CD4-positive, alpha-beta T cell treated with Interleukin-4 for 1 hour (primary cell): ENCODE measurements around the gene WAS.
"Not testable (repeated sequence)": the region's sequence is repeated elsewhere in the genome, so short reads cannot be mapped to it uniquely, and the experiment has no call there.

Experiments
- DNase-seq, 2 donors: peaks; one replicate each; pipeline ENCODE4 v3.0.0-alpha.2; 2020 to 2022

Gene WAS

DNA sequence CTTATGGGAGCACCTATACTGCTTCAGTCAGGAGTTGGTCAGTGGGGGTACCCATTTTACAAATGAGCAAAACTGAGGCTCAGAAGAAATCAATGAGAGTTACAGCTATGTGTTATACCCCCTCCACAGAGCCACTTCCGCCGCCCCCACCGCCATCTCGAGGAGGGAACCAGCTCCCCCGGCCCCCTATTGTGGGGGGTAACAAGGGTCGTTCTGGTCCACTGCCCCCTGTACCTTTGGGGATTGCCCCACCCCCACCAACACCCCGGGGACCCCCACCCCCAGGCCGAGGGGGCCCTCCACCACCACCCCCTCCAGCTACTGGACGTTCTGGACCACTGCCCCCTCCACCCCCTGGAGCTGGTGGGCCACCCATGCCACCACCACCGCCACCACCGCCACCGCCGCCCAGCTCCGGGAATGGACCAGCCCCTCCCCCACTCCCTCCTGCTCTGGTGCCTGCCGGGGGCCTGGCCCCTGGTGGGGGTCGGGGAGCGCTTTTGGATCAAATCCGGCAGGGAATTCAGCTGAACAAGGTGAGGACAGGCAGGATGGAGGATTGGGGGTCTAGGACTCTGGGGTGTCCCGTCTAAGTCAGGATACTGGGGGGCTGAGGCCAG is 5.0 kb downstream of the WAS start:
- no peak for DNase-seq

DNA sequence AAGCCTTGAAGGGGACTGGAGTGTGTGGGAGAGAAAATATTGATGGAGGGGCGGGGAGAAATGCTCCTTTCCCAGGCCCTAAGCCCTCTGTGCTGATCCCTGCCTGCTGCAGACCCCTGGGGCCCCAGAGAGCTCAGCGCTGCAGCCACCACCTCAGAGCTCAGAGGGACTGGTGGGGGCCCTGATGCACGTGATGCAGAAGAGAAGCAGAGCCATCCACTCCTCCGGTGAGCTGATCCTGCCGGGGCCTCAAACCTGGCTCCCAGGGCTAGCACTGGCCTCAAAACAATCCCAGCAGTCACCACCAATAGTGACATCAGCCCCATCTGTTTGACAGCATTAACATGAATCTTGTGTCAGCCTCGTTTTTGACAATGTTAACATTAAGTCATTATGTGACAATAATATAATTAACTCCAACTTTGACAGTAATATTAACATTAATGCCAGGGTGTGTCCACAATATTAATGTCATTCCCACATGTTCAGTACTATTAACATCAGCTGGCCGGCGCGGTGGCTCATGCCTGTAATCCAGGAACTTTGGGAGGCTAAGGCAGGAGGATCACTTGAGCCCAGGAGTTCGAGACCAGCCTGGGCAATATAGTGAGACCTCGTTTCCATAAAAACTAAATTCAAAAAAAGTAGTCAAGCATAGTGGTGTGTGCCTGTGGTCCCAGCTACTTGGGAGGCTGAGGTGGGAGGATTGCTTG is 5.8 kb downstream of the WAS start:
- DNase-seq = no peak

DNA sequence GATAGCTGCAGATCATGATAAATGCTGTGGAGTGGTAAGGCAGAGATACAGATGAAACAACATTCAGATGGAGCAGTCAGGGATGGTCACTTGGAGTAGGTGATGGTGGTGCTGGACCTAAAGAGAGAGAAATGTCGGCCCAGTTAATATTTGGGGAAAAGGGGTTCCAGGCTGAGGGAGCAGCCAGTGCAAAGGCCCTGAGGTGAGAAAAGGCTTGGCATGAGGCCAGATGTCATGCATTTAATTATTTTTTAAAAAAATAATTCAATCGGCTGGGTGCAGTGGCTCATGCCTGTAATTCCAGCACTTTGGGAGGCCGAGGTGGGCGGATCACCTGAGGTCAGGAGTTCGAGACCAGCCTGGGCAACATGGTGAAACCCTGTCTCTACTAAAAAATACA is 8.1 kb downstream of the WAS start:
- DNase-seq = not testable (repeated sequence)

DNA sequence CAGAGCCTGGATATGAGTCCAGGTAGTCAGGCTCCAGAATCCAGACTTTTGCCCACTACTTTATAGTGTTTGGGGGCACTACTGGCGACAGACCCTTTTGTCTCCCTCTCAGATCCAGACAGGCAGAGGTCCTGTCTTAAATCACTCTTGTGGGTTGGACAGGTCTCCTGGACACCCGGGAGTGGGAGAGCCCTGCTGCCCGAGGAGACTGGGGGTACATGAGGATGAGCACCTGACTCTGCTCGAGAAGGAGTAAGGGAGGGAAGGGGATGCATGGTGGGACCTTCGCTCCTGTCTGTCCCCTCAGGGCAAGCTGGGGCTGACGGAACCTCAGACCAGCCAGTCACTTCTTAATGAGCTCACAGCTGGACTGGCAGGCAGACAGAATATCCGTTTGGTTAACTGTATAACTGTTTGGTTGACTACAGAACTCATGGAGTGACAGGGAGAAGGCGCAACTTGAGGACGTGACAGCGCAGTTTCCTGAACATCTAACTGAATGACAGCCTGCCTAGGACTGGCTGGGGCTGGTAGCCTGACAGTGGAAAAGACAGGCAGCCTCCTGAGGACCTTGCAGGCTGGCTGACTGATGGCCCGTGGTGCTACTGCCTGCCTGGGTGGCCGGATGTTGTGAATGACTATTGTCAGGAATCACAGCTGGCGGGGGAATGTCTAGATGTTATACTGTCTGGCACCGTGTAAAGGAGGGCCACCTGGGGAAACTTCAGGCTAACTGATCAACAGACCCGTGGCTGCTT is 11.4 kb downstream of the WAS start:
- no peak for DNase-seq

DNA sequence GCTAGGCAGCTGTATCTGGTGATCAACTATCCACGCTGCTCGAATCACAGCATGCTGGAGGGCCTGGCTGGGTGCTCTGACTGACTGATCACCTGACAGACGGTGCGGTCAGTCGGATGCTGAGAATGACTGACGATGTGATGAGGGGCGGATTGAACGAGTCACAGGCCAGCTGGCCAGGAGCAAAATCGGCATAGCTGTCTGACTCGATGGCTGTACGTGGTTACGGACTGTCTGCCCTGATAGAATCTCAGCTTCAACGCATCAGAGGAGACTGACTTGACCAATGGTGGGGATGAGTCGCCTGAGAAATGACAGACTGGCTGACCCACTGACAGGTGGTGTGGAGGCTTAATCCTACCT is 11.9 kb downstream of the WAS start:
- no peak for DNase-seq

DNA sequence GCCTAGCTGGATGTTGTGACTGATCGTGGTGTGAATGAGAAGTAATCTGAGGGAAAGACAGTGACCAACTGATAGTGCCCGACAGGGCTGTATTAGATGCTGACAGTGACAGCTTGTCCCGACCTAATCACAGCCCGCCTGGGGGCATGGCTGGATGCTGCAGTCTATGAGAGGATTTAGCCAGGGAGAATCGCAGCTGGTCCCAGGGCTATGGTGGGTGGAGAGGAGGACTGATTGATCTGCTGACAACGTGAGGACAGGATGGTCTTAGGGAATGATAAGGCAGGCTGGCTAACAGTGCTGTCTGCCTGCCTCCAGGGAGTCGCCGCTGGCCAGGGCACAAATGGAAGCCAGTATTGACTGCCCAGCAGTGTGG is 12.3 kb downstream of the WAS start:
- no peak for DNase-seq

DNA sequence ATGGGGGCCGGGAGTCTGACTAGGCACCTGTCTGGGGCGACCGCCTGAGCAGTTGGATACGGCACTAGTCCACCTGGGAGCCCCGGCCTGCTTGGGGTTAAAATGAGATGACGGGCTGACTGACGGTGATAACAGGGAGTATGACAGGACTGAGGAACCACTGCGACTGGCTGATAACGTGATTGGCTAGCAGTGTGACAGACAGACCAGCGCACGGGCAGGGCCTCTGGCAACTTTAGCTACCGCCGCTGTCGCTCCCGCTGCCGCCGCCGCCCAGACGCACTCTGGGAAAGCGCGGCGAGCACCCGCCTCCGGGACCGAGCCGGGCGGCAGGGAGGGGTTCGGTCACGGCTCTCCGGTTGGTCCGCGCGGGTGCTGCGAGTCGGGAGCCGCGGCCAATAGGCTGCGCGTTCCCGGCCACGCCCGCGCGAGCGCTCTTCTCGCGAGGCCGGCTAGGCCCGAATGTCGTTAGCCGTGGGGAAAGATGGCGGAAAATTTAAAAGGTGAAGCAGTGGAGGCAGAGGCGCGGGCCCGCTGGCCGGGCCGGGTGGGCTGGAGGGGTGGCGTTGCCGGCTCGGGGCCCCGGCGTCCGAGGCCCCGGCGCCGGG is 12.8 kb downstream of the WAS start, which contains the start of gene SUV39H1:
SUV39H1 (plus strand) TSS at position 434 of the 608 bp plus-strand sequence; CDS start at position 485, 51 bp downstream.
- peak; percentile 89 to 91 for DNase-seq

DNA sequence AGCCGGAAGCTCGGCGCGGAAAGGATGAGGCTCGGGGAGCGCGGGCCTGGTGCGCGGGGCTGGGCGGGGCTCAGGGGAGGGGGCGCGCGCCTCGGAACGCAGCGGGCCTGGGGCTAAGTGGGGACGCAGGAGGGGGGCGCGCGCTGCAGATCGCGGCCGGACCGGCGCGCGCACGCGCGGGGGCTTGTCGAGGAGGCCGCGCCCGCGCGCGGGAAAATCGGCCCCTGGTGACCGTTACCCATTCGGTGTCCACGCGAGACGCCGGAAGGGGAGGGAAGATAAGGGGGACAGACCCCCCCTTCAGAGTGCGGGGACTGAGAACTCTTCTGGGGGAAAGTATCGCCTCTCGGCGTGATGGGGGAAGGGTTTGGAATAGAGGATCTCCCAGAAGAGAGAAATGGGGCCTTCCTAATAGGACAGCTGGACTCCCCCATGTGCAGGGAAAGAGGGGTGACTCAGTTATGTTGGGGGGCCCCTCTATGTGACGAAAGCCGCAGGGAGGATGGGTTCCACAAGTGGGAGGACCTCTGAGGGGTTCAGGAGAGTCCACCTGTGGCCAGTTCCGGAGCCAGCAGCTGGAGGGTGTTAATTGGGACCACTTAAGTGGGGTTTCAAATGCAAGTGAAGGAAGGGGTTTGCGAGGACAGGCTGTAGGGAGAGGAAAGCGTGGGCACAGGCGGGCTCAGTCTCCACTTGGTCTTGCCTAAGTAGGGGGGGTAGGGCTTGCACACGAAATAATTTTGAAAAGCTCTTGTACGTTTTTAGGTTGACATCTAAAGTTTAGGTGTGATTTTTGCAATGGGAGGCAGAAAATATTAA is 13.5 kb downstream of the WAS start:
- DNase-seq = peak in 1 of 2 donors; percentile 38

DNA sequence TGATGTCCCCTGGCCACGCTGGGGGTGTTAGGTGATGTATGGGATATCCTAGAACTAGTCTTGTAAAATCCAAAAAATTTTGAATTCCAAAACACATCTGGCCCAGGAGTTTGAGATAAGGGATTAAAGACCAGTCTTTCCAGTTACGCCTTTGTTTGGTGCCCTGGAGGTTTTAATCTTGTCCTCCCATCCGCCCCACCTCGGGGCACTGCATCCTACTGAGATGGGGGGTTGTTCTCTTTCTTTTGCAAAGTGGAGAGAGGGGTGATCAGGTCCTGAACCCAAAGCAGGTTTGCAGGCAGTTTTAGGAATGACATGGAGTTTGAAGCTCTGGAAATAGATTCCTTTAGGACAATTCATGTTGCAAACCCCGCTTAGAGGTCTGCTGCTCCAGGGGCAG is 14.7 kb downstream of the WAS start:
- no peak for DNase-seq

DNA sequence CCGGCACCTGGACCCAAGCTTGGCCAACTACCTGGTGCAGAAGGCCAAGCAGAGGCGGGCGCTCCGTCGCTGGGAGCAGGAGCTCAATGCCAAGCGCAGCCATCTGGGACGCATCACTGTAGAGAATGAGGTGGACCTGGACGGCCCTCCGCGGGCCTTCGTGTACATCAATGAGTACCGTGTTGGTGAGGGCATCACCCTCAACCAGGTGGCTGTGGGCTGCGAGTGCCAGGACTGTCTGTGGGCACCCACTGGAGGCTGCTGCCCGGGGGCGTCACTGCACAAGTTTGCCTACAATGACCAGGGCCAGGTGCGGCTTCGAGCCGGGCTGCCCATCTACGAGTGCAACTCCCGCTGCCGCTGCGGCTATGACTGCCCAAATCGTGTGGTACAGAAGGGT is 16.6 kb downstream of the WAS start:
- DNase-seq = no peak

DNA sequence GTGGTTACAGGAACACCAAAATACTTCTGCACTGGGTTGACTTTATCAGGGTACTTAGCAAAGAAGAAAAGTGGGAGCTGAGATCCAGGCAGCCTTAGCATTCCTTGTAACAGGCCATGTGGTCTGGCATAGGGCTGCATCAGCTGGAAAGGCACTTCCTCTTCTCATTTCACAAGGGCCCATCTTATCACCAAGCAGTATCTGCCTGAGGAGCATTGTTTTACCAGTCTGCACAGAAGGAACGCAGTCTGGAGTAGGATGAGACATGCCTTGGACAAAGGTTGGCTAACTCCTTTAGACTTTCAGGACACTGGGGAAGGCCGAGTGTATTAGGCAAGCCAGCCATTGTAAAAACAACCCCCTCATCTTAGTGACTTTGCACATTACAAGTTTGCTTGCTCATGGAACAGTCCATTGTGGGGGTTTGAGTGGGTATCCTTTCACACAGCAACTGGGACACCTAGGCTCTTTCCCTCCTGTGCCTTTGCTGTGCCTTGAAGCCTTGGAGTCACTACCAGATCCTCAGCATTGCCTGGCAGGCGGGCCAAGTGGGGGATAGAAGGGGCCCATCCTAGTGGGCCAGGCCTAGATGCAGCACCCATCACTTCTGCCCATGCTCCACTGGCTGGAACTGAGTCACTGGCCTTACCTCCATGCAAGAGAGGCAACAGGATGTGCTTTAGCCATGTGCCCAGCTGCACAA is 17.5 kb downstream of the WAS start:
- no peak for DNase-seq

DNA sequence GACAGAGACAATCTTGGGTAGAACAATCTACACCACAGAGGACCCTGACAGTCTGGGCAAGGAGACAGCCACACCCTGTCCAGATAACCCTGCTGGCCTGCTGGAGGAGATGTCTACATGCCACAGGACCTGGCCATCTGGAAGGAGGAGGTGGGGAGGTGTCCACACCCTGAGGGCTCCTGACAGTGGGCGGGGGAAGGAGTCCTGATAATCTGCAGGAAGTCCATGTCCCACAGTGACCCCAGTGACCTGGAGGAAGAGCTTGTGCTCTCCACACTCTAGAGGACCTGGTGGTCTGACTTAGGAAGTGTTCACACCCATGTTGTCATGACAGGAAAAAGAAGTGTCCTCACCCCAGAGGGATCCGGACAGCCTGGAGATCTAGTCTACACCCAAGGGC is 18.4 kb downstream of the WAS start:
- no peak for DNase-seq

DNA sequence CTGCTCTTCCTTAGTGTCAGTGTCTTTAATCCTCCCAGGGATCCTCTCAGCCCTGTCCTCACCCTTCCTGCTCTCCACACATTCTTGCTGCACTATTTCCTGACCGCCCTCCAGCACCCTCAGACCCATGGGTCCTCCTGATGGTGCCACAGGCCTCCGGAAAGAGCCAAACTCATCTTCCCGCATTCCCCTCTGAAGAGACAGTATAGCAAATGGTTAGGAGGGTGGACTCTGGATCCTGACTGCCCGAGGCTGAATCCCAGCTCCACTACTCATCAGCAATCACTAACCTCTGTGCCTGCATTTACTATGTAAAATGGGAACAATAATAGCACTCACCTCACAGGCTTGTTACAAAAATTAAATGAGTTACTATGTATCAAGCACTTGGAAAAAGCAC is 19.1 kb downstream of the WAS start:
- DNase-seq = no peak

DNA sequence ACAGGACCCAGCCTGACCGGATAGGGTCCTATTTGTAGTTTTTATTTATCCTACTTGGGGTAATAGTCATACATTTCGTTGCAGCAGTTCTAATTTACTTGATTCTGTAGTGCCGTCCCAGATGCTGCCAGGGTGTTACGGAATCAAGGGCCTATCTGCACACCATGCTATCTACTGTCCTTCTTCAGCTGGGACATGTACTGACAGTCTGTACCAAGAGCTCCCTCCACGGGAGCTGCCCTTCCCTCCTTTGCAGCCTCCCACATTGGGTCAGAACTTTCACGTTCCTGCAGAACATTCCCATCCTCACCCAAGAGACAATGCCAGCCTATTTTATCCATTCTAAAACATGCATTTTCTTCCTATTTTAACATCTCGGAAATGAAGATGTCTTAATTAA is 19.6 kb downstream of the WAS start:
- DNase-seq = no peak

DNA sequence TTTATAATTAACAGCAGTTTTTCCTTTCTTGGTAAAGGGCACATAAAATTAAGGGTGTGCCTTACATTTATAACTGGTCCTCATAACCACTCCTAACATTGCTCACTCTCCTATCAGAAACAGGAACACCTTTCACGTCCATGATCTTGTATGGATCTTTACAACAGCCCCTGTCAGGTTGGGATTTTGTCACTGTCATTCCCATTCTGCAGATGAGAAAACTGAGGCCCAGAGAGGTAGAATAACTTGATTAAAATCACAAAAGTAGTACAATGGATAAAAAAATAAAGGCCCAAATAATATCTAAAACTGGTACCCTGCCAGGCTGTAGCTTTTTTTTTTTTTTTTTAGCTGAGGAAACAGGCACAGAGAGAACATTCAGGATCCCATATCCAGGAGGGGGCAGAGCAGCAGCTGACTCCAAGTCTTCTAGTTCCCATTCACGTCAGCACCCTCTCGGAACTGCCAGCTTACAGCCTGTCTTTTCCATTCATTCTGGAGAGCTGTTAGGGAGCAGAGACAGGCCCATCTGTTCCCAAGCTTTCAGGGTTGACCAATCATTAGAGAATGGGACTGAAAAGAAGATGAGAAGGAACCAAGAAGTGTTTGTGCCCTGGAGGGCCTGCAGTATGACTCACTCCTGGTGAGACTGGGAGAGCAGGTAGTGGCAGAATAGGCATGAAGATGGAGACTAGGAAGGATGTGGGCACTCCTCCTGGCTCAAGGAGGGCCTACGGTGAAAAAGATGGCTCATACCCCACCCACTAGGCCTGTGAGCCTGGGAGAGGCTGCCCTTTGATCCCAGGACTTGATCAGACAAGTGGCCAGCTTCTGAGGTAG is 20.3 kb downstream of the WAS start:
- DNase-seq = no peak

DNA sequence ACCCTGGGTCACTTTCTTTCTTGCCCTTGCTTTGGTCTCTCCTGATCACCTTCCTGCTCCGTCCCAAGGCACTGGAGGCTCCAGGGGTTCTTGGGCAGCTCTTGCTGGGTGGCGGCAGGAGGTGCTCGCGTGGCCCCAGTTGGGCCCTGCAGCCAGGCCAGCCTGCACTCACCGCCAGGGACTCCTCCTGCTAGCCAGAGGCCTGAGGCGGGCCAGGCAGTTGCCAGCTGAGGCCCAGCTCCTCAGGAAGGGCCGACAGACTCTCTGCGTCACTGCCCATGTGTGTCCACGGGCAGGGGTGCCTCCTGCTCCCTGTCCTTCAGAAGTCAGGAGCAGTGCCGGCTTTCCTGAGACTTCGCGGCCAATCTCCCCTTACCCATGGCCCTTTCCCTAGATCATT is 22.3 kb downstream of the WAS start:
- no peak for DNase-seq

DNA sequence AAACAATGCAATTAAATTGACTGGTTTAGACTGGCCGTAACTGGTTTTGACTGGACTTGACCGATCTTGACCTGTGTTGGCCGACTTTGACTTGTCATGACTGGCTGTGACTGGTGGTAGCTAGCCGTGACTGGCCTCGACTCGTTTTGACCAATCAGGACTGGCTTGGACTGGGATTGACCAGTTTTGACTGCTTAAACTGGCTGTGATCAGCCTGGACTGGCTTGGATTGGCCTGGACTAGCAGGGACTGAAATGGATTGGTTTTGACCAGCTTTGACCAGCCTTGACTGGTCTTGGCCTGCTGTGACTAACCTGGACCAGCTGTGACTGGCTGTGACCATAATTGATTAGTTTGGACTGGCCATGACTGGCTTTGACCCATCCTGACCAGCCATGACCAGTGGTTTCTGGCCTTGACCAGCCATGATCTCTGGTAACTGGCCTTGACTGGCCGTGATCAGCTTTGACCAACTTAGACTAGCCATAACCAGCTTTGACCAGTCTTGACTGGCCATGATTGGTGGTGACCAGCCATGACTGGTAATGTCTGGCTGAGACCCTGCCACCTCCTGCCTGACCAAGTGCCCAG is 26.0 kb downstream of the WAS start:
- DNase-seq = no peak

DNA sequence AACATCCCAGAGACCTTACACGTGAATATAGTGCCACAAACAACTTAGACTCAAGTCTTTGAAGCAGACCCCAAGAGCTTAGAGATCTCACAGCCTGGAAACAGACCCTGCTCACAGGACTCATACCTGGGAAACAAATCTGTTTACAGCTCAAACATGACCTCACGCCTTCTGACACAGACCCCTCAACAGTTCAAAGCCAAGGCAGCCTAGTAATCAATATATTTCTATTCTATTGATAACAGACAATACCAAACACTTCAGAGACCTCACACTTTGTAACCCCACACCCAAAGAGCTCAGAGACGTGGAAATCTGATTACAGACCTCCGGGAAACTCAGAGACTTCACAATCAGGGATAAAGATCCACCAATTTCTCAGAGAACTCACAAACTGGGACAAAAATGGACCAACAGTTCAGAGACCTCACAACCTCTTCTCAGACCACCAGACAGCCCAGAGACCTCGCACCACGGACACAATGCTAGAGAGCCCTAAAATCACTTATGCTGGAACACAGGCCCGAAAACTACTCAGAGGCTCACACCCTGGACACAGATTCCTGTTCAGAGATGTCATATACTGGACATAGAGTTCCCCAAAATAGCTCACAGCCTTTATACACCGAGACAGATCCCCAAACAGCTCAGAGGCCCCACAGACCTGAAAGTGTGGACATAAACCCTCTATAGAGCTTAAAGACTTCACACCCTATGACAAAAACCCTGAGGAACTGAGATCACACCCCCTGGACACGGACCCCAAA is 27.7 kb downstream of the WAS start:
- DNase-seq = no peak

DNA sequence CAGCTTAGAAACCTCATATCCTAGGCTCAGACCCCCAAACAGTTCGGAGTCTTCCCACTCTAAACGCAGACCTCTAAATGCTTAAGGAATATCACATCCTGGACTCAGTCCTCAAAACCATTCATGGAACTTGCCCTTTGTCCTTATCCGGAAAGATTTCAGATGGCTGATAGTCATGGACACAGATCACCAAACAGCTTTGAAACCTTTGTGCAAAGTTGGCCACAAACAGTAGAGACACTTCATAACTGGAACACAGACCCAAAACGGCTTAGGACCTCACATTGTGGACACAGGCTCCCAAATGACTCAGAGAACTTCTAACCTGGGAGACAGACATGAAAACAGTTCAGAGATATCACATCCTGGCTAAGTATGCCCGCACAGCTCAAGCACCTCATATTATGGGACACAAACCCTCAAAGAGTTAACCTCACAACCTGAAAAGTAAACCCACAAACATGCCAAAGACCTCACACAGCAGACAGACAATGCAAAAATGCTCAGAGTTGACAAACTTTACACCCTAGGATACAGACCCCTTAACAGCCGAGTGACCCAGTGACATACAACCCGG is 28.4 kb downstream of the WAS start:
- no peak for DNase-seq

DNA sequence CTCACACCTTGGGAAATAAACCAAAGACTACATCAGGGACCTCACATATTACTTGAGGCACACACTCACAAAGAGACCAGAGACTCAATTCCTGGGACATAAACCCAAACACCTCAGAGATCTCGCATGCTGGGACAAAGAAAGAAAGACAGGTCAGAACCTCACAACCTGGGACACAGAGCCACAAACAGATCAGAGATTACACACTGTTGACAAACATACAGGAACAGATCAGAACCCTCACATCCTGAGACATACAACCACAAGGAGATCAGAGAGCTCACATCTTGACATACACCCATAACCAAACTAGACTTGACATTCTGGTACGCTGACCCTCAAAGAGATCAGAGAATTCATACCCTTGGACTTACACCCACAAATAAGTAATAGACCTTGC is 30.2 kb downstream of the WAS start:
- no peak for DNase-seq
